ENCODE results near the gene TRABD2B. TPM values are rescaled to one million over a fixed set of nuclear protein-coding genes. Genes with fewer than 3 reads are reported as not detected.

Gene TRABD2B
- total RNA-seq, 1 experiment from 2014 or later: 10.3 TPM

DNA sequence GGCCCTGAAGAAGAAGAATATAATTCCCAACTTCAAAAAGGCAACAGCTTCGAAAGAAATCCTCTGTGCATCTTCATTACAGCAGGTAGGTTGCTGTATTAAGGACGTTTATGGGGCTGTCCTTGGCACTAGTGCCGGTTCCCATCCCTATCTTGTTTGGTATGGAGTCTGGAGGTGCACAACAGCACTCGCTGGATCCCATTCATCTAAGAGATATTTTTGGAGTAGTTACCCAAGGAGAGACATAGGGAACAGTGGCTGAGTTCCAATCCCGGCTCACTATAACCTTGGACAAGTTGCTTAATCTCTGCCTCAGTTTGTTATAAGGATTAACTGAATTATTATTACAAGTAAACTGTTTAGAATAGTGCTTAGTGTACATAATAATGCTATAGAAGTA, 106.4 kb downstream of the TRABD2B start (continued):
- TF ChIP-seq, protein P1, sequence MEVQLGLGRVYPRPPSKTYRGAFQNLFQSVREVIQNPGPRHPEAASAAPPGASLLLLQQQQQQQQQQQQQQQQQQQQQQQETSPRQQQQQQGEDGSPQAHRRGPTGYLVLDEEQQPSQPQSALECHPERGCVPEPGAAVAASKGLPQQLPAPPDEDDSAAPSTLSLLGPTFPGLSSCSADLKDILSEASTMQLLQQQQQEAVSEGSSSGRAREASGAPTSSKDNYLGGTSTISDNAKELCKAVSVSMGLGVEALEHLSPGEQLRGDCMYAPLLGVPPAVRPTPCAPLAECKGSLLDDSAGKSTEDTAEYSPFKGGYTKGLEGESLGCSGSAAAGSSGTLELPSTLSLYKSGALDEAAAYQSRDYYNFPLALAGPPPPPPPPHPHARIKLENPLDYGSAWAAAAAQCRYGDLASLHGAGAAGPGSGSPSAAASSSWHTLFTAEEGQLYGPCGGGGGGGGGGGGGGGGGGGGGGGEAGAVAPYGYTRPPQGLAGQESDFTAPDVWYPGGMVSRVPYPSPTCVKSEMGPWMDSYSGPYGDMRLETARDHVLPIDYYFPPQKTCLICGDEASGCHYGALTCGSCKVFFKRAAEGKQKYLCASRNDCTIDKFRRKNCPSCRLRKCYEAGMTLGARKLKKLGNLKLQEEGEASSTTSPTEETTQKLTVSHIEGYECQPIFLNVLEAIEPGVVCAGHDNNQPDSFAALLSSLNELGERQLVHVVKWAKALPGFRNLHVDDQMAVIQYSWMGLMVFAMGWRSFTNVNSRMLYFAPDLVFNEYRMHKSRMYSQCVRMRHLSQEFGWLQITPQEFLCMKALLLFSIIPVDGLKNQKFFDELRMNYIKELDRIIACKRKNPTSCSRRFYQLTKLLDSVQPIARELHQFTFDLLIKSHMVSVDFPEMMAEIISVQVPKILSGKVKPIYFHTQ (CRISPR knock-in tag; IDR thresholded peaks at IDR 0.05): no peak
- TF ChIP-seq, protein P2, sequence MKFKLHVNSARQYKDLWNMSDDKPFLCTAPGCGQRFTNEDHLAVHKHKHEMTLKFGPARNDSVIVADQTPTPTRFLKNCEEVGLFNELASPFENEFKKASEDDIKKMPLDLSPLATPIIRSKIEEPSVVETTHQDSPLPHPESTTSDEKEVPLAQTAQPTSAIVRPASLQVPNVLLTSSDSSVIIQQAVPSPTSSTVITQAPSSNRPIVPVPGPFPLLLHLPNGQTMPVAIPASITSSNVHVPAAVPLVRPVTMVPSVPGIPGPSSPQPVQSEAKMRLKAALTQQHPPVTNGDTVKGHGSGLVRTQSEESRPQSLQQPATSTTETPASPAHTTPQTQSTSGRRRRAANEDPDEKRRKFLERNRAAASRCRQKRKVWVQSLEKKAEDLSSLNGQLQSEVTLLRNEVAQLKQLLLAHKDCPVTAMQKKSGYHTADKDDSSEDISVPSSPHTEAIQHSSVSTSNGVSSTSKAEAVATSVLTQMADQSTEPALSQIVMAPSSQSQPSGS (CRISPR knock-in tag; IDR thresholded peaks at IDR 0.05; ENCODE audit: borderline replicate concordance, low read depth): no peak
- no peak for TF ChIP-seq ZNF512 (CRISPR knock-in tag; IDR thresholded peaks at IDR 0.05; ENCODE audit: borderline replicate concordance)
- TF ChIP-seq ZNF425 (CRISPR knock-in tag; conservative IDR thresholded peaks at IDR 0.05): no peak
- no peak for TF ChIP-seq ZMAT4 (CRISPR knock-in tag; IDR thresholded peaks at IDR 0.05)
- TF ChIP-seq, protein P3, sequence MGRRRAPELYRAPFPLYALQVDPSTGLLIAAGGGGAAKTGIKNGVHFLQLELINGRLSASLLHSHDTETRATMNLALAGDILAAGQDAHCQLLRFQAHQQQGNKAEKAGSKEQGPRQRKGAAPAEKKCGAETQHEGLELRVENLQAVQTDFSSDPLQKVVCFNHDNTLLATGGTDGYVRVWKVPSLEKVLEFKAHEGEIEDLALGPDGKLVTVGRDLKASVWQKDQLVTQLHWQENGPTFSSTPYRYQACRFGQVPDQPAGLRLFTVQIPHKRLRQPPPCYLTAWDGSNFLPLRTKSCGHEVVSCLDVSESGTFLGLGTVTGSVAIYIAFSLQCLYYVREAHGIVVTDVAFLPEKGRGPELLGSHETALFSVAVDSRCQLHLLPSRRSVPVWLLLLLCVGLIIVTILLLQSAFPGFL (CRISPR knock-in tag; IDR thresholded peaks at IDR 0.05; ENCODE audit: borderline replicate concordance): no peak
- TF ChIP-seq JUN (CRISPR knock-in tag; IDR thresholded peaks at IDR 0.05): no peak
- no peak for TF ChIP-seq SP1 (CRISPR knock-in tag; conservative IDR thresholded peaks at IDR 0.05)
- TF ChIP-seq, protein P4, sequence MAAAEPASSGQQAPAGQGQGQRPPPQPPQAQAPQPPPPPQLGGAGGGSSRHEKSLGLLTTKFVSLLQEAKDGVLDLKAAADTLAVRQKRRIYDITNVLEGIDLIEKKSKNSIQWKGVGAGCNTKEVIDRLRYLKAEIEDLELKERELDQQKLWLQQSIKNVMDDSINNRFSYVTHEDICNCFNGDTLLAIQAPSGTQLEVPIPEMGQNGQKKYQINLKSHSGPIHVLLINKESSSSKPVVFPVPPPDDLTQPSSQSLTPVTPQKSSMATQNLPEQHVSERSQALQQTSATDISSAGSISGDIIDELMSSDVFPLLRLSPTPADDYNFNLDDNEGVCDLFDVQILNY (CRISPR knock-in tag; IDR thresholded peaks at IDR 0.05): no peak
- TF ChIP-seq GRHL2 (CRISPR knock-in tag; IDR thresholded peaks at IDR 0.05; ENCODE audit: insufficient replicate concordance, severe bottlenecking): no peak
- TF ChIP-seq ESRRA (CRISPR knock-in tag; IDR thresholded peaks at IDR 0.05; ENCODE audit: borderline replicate concordance): no peak
- no peak for TF ChIP-seq AFF4 (CRISPR knock-in tag; IDR thresholded peaks at IDR 0.05; ENCODE audit: borderline replicate concordance)

All from WTC11 (cell line).